Measurements from ENCODE around the gene UCHL5. TPM values are rescaled to one million over a fixed set of nuclear protein-coding genes. Genes with fewer than 3 reads are reported as not detected.

UCHL5 gene
- total RNA-seq, 4 donors from 2014 or later: 13.7 to 35.0 (median 26.0) TPM

DNA sequence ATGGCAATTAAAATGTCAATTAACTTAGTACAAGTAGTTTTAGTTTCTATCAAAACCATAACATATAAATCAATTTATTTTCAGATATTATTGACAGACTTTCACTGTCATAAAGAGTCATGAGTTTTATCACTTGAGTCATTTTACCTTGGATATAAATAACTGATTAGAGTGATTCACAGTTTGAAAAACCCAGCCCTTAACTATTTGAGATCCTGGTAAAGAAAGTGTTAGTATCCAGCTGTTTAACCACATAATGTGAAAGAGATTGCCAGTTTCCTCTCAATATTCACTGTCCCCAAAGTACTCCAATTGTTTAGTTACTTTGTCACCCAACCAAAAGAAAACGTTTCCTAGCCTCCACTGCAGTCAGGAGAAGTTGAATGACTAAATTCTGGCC, 91.3 kb downstream of the UCHL5 start:
- no peaks in the 10 kb centered on the region for H3K36me3 ChIP-seq
- H3K4me1 ChIP-seq: peaks cover 0 to 7% (median 0%) of the 10 kb centered on the region in 4 donors
- no peaks in the 10 kb centered on the region for H3K9me3 ChIP-seq
- in situ Hi-C loops (cut with MboI; ENCODE audit: low pct_ligation_motif_present in 1 of 4, low pct_unique_long_range_greater_than_20kb in 1 of 4, low sequenced_read_pairs in 3 of 4) (no loop called here), intact Hi-C loops (cut with DNase I; ENCODE audit: low total_unique reads) (no loop called here)
- TF ChIP-seq POLR2A (IDR thresholded peaks at IDR 0.05) (no peak), EP300 (IDR thresholded peaks at IDR 0.05; ENCODE audit: low read depth) (no peak), POLR2AphosphoS5 (IDR thresholded peaks at IDR 0.05) (no peak)
- TF ChIP-seq, protein P1, sequence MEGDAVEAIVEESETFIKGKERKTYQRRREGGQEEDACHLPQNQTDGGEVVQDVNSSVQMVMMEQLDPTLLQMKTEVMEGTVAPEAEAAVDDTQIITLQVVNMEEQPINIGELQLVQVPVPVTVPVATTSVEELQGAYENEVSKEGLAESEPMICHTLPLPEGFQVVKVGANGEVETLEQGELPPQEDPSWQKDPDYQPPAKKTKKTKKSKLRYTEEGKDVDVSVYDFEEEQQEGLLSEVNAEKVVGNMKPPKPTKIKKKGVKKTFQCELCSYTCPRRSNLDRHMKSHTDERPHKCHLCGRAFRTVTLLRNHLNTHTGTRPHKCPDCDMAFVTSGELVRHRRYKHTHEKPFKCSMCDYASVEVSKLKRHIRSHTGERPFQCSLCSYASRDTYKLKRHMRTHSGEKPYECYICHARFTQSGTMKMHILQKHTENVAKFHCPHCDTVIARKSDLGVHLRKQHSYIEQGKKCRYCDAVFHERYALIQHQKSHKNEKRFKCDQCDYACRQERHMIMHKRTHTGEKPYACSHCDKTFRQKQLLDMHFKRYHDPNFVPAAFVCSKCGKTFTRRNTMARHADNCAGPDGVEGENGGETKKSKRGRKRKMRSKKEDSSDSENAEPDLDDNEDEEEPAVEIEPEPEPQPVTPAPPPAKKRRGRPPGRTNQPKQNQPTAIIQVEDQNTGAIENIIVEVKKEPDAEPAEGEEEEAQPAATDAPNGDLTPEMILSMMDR (IDR thresholded peaks at IDR 0.05): no peak
- no peaks in the 10 kb centered on the region for H3K27me3 ChIP-seq
- 50 to 80% methylated on average over 1 of the region's 1 CpG for WGBS, 2 donors (ENCODE audit: low coverage in 1 of 2)
- DNase-seq: no peak
- no peak overlapping the region for H3K4me3 ChIP-seq
- no peak overlapping the region for H3K27ac ChIP-seq

DNA sequence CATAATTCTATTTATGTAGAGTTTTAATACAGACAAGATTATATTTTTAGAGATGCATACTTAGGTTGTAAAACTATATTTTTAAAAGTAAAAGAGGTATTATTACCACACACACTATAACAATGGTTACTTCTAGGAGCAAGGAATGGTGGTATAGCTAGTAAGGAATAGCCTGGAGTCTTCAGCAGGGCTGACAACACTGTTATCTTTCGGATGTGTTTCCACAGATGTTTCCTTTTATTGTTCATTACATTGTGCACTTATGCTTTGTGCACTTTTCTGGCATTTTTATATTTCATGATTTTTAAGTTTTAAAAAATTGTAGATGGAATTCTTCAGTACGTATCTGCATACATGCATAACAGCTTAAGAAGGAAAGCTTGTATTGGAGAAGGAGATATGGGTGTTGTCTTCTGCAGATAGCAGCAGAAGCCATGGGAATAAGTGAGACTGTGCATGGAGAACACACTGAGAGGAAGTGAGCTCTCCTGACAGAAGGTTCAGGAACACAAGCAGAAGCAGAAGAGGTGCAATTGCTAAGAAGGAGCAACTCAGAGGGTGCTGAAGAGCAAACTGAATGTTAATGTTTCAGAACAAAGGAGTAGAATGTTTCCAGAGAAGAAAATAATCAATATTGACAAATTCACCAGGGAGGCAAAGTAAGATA, 91.8 kb downstream of the UCHL5 start:
- Histone ChIP-seq H3K27ac (no peak overlapping the region), H3K4me3 (no peak overlapping the region), H3K9me3 (no peaks in the 10 kb centered on the region), H3K27me3 (no peaks in the 10 kb centered on the region), H3K4me1 (peaks cover 0 to 7% (median 0%) of the 10 kb centered on the region in 4 donors), H3K36me3 (no peaks in the 10 kb centered on the region)
- intact Hi-C loops (cut with DNase I; ENCODE audit: low total_unique reads): no loop called here
- no peak for DNase-seq
- in situ Hi-C loops (cut with MboI; ENCODE audit: low pct_ligation_motif_present in 1 of 4, low pct_unique_long_range_greater_than_20kb in 1 of 4, low sequenced_read_pairs in 3 of 4): no loop called here
- 91 to 94% methylated on average over 2 of the region's 2 CpGs for WGBS, 2 donors (ENCODE audit: low coverage in 1 of 2)
- TF ChIP-seq EP300 (IDR thresholded peaks at IDR 0.05; ENCODE audit: low read depth): no peak
- no peak for TF ChIP-seq POLR2A (IDR thresholded peaks at IDR 0.05)
- TF ChIP-seq, protein P1 (IDR thresholded peaks at IDR 0.05): no peak
- no peak for TF ChIP-seq POLR2AphosphoS5 (IDR thresholded peaks at IDR 0.05)

DNA sequence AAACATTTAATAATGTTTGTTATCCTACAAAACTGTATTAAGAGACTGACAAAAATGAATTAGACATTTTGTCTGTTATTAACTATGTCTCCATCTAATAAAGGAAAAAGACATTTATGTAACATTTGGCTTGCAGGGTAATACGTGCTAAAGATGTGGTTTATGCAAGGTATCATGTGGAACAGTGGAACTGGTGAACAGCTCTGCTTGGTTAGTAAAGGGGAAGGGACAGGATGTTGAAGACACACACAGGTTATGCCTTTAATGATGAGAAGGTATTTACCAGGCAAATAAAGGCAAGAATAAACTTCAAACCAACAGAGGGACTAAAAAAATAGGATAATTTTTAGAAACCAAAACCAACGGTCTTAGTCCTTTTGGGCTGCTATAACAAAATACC, 93.1 kb downstream of the UCHL5 start:
- DNase-seq: no peak
- Histone ChIP-seq H3K4me3 (no peak overlapping the region), H3K9me3 (no peaks in the 10 kb centered on the region), H3K27ac (no peak overlapping the region), H3K4me1 (peaks cover 0 to 7% (median 0%) of the 10 kb centered on the region in 4 donors), H3K36me3 (no peaks in the 10 kb centered on the region), H3K27me3 (no peaks in the 10 kb centered on the region)
- WGBS, 2 donors (ENCODE audit: low coverage in 1 of 2): 65 to 78% methylated on average over 2 of the region's 2 CpGs
- TF ChIP-seq, protein P1 (IDR thresholded peaks at IDR 0.05): no peak
- TF ChIP-seq POLR2AphosphoS5 (IDR thresholded peaks at IDR 0.05): no peak
- no peak for TF ChIP-seq POLR2A (IDR thresholded peaks at IDR 0.05)
- no peak for TF ChIP-seq EP300 (IDR thresholded peaks at IDR 0.05; ENCODE audit: low read depth)
- in situ Hi-C loops (cut with MboI; ENCODE audit: low pct_ligation_motif_present in 1 of 4, low pct_unique_long_range_greater_than_20kb in 1 of 4, low sequenced_read_pairs in 3 of 4) (no loop called here), intact Hi-C loops (cut with DNase I; ENCODE audit: low total_unique reads) (no loop called here)

DNA sequence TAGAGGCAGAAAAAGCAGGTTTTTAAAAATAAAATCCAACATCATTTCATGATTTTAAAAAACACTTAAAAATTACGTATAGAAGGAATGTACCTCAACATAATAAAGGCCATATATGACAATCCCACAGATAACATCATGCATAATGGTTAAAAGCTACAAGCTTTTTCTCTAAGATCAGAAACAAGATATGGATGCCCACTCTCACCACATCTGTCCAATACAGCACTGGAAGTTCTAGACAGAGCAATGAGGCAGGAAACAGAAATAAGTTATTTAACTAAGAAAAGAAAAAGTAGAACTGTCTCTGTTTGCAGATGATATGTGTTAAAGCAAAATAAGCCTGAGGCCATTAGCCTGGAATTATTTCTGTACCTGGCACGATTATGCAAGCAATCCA, 96.3 kb downstream of the UCHL5 start:
- intact Hi-C loops (cut with DNase I; ENCODE audit: low total_unique reads): no loop called here
- in situ Hi-C loops (cut with MboI; ENCODE audit: low pct_ligation_motif_present in 1 of 4, low pct_unique_long_range_greater_than_20kb in 1 of 4, low sequenced_read_pairs in 3 of 4): no loop called here

More for the DNA sequence above, 96.3 kb downstream of the UCHL5 start:
- Histone ChIP-seq H3K27me3 (no peaks in the 10 kb centered on the region), H3K4me3 (no peak overlapping the region), H3K36me3 (no peaks in the 10 kb centered on the region), H3K27ac (no peak overlapping the region), H3K9me3 (no peaks in the 10 kb centered on the region), H3K4me1 (peaks cover 0 to 6% (median 0%) of the 10 kb centered on the region in 4 donors)
- no peak for TF ChIP-seq POLR2A (IDR thresholded peaks at IDR 0.05)
- no peak for TF ChIP-seq EP300 (IDR thresholded peaks at IDR 0.05; ENCODE audit: low read depth)
- no peak for TF ChIP-seq POLR2AphosphoS5 (IDR thresholded peaks at IDR 0.05)
- TF ChIP-seq, protein P1 (IDR thresholded peaks at IDR 0.05): no peak
- WGBS, 2 donors (ENCODE audit: low coverage in 1 of 2): 89 to 93% methylated on average over 2 of the region's 2 CpGs
- DNase-seq: no peak

Small RNAs within 50 kb of the gene (small RNA-seq; reads per million reads assigned to genes)
- gene SCARNA18B: 0 reads per million in 4 donors

Other genes with a start within 250 kb of the UCHL5 start
- 10 to 100 TPM; 11.6 to 67.2 (median 62.4) TPM for gene RO60, start 252 bp upstream of the UCHL5 start, total RNA-seq
- 1 to 10 TPM in 3 of 4 donors, under 1 TPM in 1; 0.40 to 8.3 (median 3.7) TPM for gene GLRX2, start 46.1 kb upstream of the UCHL5 start, total RNA-seq
- gene CDC73, start 62.7 kb upstream of the UCHL5 start, total RNA-seq: 100 to 1,000 TPM in 1 of 4 donors, 10 to 100 TPM in 3; 26.2 to 208 (median 54.6) TPM
- under 1 TPM in 3 of 4 donors, not detected in 1; 0.20 to 0.82 (median 0.64) TPM for gene B3GALT2, start 127.3 kb upstream of the UCHL5 start, total RNA-seq